ENCODE results near the gene ISL2. TPM values are rescaled to one million over a fixed set of nuclear protein-coding genes. Genes with fewer than 3 reads are reported as not detected.

Gene ISL2
- total and polyA plus RNA-seq, 4 donors: not detected

DNA sequence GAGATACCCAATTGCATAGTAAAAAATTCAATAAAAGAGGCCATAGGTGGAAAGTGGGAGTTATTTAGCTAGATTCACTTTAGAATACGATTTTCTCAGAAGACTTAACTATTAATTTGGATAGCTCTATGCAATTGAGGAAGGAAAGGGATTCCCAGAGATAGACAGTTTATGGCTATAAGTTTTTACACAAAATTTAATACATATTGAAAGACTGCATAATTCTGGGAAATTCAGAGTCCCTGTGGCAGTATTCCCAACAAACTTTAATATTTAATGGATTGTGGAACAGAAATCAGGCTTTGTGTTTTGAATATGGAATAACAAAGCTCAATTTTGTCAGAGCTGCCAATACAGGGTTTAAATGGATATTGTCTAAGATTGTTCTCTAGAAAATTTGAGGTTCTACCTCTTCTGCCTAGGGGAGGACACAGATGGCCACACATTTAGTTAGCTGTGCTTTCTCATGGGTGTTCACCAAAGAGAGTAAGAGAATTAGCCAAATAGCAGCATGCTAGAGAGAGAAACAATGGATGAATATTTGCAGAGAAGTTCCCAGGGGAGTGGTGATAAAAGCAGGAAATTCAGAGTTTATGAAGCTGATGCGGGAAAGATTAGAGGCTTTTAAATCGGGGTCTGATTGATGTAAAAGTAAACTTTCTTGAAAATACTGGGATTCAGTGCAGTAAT, 8.5 kb downstream of the ISL2 start:
- no peaks in the 10 kb centered on the region for H3K36me3 ChIP-seq (ENCODE audit: control insufficient read depth in 1 of 2, insufficient read depth in 2 of 2, low read length in 1 of 2)
- H3K9me3 ChIP-seq (ENCODE audit: control insufficient read depth, low read length): no peaks in the 10 kb centered on the region
- WGBS, 2 donors: 39 to 51% methylated on average over 3 of the region's 3 CpGs
- intact Hi-C loops (cut with DNase I): no loop called here
- H3K27ac ChIP-seq (ENCODE audit: low read depth in 1 of 2, low read length in 2 of 2): no peak overlapping the region
- no peaks in the 10 kb centered on the region for H3K4me1 ChIP-seq (ENCODE audit: control insufficient read depth in 1 of 2, insufficient read depth in 2 of 2, low read length in 2 of 2)
- DNase-seq: no peak
- no peak overlapping the region for H3K4me3 ChIP-seq (ENCODE audit: low read length in 2 of 2)
- no peaks in the 10 kb centered on the region for H3K27me3 ChIP-seq (ENCODE audit: control insufficient read depth in 1 of 2, insufficient read depth in 2 of 2, low read length in 1 of 2)
- no peak for ATAC-seq (ENCODE audit: low FRiP score)

- no peak for ATAC-seq (ENCODE audit: low FRiP score)
- Histone ChIP-seq H3K9me3 (ENCODE audit: control insufficient read depth, low read length) (no peaks in the 10 kb centered on the region), H3K4me1 (ENCODE audit: control insufficient read depth in 1 of 2, insufficient read depth in 2 of 2, low read length in 2 of 2) (no peaks in the 10 kb centered on the region), H3K4me3 (ENCODE audit: low read length in 2 of 2) (no peak overlapping the region), H3K27me3 (ENCODE audit: control insufficient read depth in 1 of 2, insufficient read depth in 2 of 2, low read length in 1 of 2) (no peaks in the 10 kb centered on the region), H3K36me3 (ENCODE audit: control insufficient read depth in 1 of 2, insufficient read depth in 2 of 2, low read length in 1 of 2) (no peaks in the 10 kb centered on the region), H3K27ac (ENCODE audit: low read depth in 1 of 2, low read length in 2 of 2) (no peak overlapping the region)
- DNase-seq: no peak
- WGBS, 2 donors: 27 to 35% methylated on average over 7 of the region's 7 CpGs
- intact Hi-C loops (cut with DNase I): no loop called here
These were observed 9.0 kb downstream of the ISL2 start for GRCh38 chr15:76345583-76345879.

GRCh38 chr15:76345880-76346668, 9.5 kb downstream of the ISL2 start:
- peak; percentile 48 for ATAC-seq (ENCODE audit: low FRiP score)
- WGBS, 2 donors: 9% methylated on average over 64 to 65 of the region's 65 CpGs
- no peaks in the 10 kb centered on the region for H3K27me3 ChIP-seq (ENCODE audit: control insufficient read depth in 1 of 2, insufficient read depth in 2 of 2, low read length in 1 of 2)
- no peaks in the 10 kb centered on the region for H3K4me1 ChIP-seq (ENCODE audit: control insufficient read depth in 1 of 2, insufficient read depth in 2 of 2, low read length in 2 of 2)
- intact Hi-C loops (cut with DNase I): no loop called here
- no peaks in the 10 kb centered on the region for H3K9me3 ChIP-seq (ENCODE audit: control insufficient read depth, low read length)
- peak in 1 of 2 donors; percentile 56 for DNase-seq
- peak overlapping the region in 1 of 2 donors; percentile 4 for H3K4me3 ChIP-seq (ENCODE audit: low read length in 2 of 2)
- no peak overlapping the region for H3K27ac ChIP-seq (ENCODE audit: low read depth in 1 of 2, low read length in 2 of 2)
- no peaks in the 10 kb centered on the region for H3K36me3 ChIP-seq (ENCODE audit: control insufficient read depth in 1 of 2, insufficient read depth in 2 of 2, low read length in 1 of 2)

- Histone ChIP-seq H3K27ac (ENCODE audit: low read depth in 1 of 2, low read length in 2 of 2) (no peak overlapping the region), H3K36me3 (ENCODE audit: control insufficient read depth in 1 of 2, insufficient read depth in 2 of 2, low read length in 1 of 2) (no peaks in the 10 kb centered on the region), H3K9me3 (ENCODE audit: control insufficient read depth, low read length) (no peaks in the 10 kb centered on the region), H3K4me1 (ENCODE audit: control insufficient read depth in 1 of 2, insufficient read depth in 2 of 2, low read length in 2 of 2) (no peaks in the 10 kb centered on the region), H3K4me3 (ENCODE audit: low read length in 2 of 2) (peak overlapping the region in 1 of 2 donors; percentile 4), H3K27me3 (ENCODE audit: control insufficient read depth in 1 of 2, insufficient read depth in 2 of 2, low read length in 1 of 2) (no peaks in the 10 kb centered on the region)
- intact Hi-C loops (cut with DNase I): no loop called here
- 12 to 13% methylated on average over 74 of the region's 74 CpGs for WGBS, 2 donors
- no peak for DNase-seq
- peak; percentile 43 for ATAC-seq (ENCODE audit: low FRiP score)
These were observed 10.3 kb downstream of the ISL2 start for GRCh38 chr15:76346669-76347481.

- no peaks in the 10 kb centered on the region for H3K4me1 ChIP-seq (ENCODE audit: control insufficient read depth in 1 of 2, insufficient read depth in 2 of 2, low read length in 2 of 2)
- no peak overlapping the region for H3K4me3 ChIP-seq (ENCODE audit: low read length in 2 of 2)
- WGBS, 2 donors: 96 to 98% methylated on average over 13 of the region's 13 CpGs
- H3K9me3 ChIP-seq (ENCODE audit: control insufficient read depth, low read length): no peaks in the 10 kb centered on the region
- ATAC-seq (ENCODE audit: low FRiP score): no peak
- no peaks in the 10 kb centered on the region for H3K27me3 ChIP-seq (ENCODE audit: control insufficient read depth in 1 of 2, insufficient read depth in 2 of 2, low read length in 1 of 2)
- no peak for DNase-seq
- intact Hi-C loops (cut with DNase I): no loop called here
- no peaks in the 10 kb centered on the region for H3K36me3 ChIP-seq (ENCODE audit: control insufficient read depth in 1 of 2, insufficient read depth in 2 of 2, low read length in 1 of 2)
- no peak overlapping the region for H3K27ac ChIP-seq (ENCODE audit: low read depth in 1 of 2, low read length in 2 of 2)
These were observed 11.0 kb downstream of the ISL2 start for GRCh38 chr15:76347482-76348055.

GRCh38 chr15:76349301-76350070, 12.9 kb downstream of the ISL2 start:
- 95 to 97% methylated on average over 1 of the region's 1 CpG for WGBS, 2 donors

GRCh38 chr15:76353023-76353577, 16.5 kb downstream of the ISL2 start:
- H3K4me1 ChIP-seq (ENCODE audit: control insufficient read depth in 1 of 2, insufficient read depth in 2 of 2, low read length in 2 of 2): no peaks in the 10 kb centered on the region
- H3K27me3 ChIP-seq (ENCODE audit: control insufficient read depth in 1 of 2, insufficient read depth in 2 of 2, low read length in 1 of 2): no peaks in the 10 kb centered on the region
- ATAC-seq (ENCODE audit: low FRiP score): no peak
- H3K4me3 ChIP-seq (ENCODE audit: low read length in 2 of 2): no peak overlapping the region
- H3K27ac ChIP-seq (ENCODE audit: low read depth in 1 of 2, low read length in 2 of 2): no peak overlapping the region
- 97 to 98% methylated on average over 1 of the region's 1 CpG for WGBS, 2 donors
- no peak for DNase-seq
- intact Hi-C loops (cut with DNase I): no loop called here
- H3K36me3 ChIP-seq (ENCODE audit: control insufficient read depth in 1 of 2, insufficient read depth in 2 of 2, low read length in 1 of 2): peaks cover 0 to 2% of the 10 kb centered on the region in 2 donors
- no peaks in the 10 kb centered on the region for H3K9me3 ChIP-seq (ENCODE audit: control insufficient read depth, low read length)

More at GRCh38 chr15:76349301-76350070, 12.9 kb downstream of the ISL2 start:
- no peaks in the 10 kb centered on the region for H3K9me3 ChIP-seq (ENCODE audit: control insufficient read depth, low read length)
- DNase-seq (no peak), ATAC-seq (ENCODE audit: low FRiP score) (no peak)
- intact Hi-C loops (cut with DNase I): no loop called here
- H3K36me3 ChIP-seq (ENCODE audit: control insufficient read depth in 1 of 2, insufficient read depth in 2 of 2, low read length in 1 of 2): peaks cover 0 to 2% of the 10 kb centered on the region in 2 donors
- H3K27ac ChIP-seq (ENCODE audit: low read depth in 1 of 2, low read length in 2 of 2): no peak overlapping the region
- H3K4me1 ChIP-seq (ENCODE audit: control insufficient read depth in 1 of 2, insufficient read depth in 2 of 2, low read length in 2 of 2): no peaks in the 10 kb centered on the region
- no peaks in the 10 kb centered on the region for H3K27me3 ChIP-seq (ENCODE audit: control insufficient read depth in 1 of 2, insufficient read depth in 2 of 2, low read length in 1 of 2)
- H3K4me3 ChIP-seq (ENCODE audit: low read length in 2 of 2): no peak overlapping the region

GRCh38 chr15:76353903-76354302, 17.3 kb downstream of the ISL2 start:
- ATAC-seq (ENCODE audit: low FRiP score): no peak
- Histone ChIP-seq H3K4me3 (ENCODE audit: low read length in 2 of 2) (no peak overlapping the region), H3K27me3 (ENCODE audit: control insufficient read depth in 1 of 2, insufficient read depth in 2 of 2, low read length in 1 of 2) (no peaks in the 10 kb centered on the region), H3K4me1 (ENCODE audit: control insufficient read depth in 1 of 2, insufficient read depth in 2 of 2, low read length in 2 of 2) (no peaks in the 10 kb centered on the region), H3K9me3 (ENCODE audit: control insufficient read depth, low read length) (no peaks in the 10 kb centered on the region), H3K27ac (ENCODE audit: low read depth in 1 of 2, low read length in 2 of 2) (no peak overlapping the region), H3K36me3 (ENCODE audit: control insufficient read depth in 1 of 2, insufficient read depth in 2 of 2, low read length in 1 of 2) (peaks cover 2 to 3% of the 10 kb centered on the region in 2 donors)
- DNase-seq: no peak
- 96% methylated on average over 10 of the region's 10 CpGs for WGBS, 2 donors
- intact Hi-C loops (cut with DNase I): no loop called here

All from aorta (tissue), 5 donors.